Testis (tissue), 2 donors: Measurements from ENCODE around the gene ANKRD33B.
"Not testable (repeated sequence)": the region's sequence is repeated elsewhere in the genome, so short reads cannot be mapped to it uniquely, and the experiment has no call there.

ENCODE experiments used
- CTCF ChIP-seq, 3 experiments: fragments of 450-650 bp in 2 of 3; fragments of 200-600 bp in 1 of 3; sonication (generic) in 1 of 3; IDR thresholded peaks; one replicate each; pipeline ENCODE4 v1.5.1; 2016 to 2019; ENCODE audit warnings: antibody characterized with exemption in 3 of 3, mild to moderate bottlenecking in 2 of 3, moderate library complexity in 1 of 3
- POLR2A ChIP-seq: fragments of 450-650 bp; IDR thresholded peaks from one replicate; pipeline ENCODE4 v1.6.1; 2017; ENCODE audit warnings: antibody characterized with exemption, mild to moderate bottlenecking, moderate library complexity

- TF ChIP-seq POLR2A; CTCF (IDR thresholded peaks at IDR 0.05): not testable (repeated sequence)
These were observed 66.9 kb downstream of the ANKRD33B start for GRCh38 chr5:10630744-10631143.
